Measurements from ENCODE around the gene ANKRD28.
A peak's percentile ranks its signal among the peaks of the same experiment; 100 is the strongest.
"Not testable (repeated sequence)": the region's sequence is repeated elsewhere in the genome, so short reads cannot be mapped to it uniquely, and the experiment has no call there.

ANKRD28 gene

DNA sequence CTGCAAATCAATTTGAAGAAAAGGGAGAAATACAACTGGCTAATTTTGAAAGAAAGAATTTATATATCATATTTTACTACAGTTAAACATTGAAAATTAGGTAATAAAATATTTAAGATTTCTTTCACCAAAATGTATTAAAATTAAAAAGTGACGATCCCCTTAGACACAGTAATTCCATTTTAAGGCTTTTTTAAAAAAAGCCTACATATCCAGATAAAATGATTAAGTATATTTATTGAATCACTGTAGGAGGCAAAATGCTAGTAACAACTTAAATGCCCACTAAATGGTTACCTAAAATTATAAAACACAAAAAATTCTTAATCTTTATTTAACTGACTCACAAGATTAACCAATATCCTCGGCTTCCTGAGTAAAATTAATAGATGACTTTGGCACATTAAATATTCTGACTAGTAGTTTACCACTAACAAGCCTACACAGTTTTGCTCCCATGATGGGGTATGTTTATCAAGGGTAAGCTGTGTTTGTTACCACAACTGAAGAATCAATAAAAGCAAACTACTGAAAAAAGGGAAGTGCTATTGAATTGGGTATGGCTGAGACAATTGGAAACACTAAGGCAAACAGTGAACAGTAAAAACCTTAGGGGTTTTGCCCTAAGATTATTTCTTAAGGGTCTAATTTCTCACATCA is 28.4 kb downstream of the ANKRD28 start:
- no peak for FAIRE-seq

DNA sequence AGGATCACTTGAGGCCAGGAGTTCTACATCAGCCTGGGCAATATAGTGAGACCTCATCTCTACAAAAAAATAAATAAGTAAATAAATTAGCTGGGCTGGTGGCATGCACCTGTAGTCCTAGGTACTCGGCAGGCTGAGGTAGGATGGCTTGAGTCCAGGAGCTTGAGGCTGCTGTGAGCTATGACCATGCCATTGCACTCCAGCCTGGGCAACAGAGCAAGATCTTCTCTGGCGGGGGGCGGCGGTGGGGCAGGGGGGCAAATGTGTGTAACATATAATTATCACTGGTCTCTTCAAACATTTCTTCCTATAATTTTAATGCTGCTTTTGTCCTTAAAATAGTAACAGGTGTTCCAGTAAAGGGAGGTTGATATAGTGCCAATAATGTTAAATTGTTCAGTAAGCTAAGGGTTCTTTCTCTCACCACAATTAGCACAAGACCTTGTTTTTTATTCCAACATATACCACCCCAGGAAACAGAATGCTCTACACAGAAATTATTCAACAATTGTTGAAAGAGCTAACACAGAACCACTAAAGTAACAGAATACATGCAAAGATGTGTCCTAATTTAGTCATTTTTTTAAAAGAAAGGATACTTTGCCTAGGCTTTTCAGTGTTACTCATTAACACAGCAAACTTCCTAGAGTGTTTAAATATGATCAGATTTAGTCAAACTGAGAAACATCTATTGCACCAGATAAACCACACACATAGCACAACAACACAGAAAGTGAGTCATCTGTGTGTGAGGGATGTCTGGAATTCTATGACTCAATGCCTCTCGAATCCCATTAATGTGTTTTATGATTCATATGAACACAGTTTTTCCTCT is 29.1 kb downstream of the ANKRD28 start:
- peak; percentile 98 for FAIRE-seq

DNA sequence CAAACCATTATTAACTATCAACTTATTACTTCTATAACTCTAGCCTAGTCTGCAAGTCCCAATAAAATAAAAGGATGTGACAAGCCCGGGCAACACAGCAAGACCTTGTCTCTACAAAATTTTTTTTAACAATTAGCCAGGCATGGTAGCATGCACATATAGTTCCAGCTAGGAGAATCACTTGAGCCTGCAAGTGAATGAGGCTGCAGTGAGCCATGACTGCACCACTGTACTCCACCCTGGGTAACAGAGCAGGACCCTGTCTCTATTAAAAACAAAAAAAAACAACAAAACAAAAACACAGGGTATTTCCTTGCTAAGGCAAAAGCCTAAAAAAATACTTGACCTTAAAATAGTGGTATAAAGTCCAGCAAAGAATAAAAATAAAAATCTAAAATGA is 31.4 kb downstream of the ANKRD28 start:
- no peak for FAIRE-seq

- FAIRE-seq: no peak
Observed at GRCh38 chr3:15758295-15758694, 39.5 kb downstream of the ANKRD28 start.

- no peak for FAIRE-seq
Observed at GRCh38 chr3:15757824-15758223, 40.0 kb downstream of the ANKRD28 start.

- no peak for FAIRE-seq
Observed at GRCh38 chr3:15756505-15756904, 41.3 kb downstream of the ANKRD28 start.

DNA sequence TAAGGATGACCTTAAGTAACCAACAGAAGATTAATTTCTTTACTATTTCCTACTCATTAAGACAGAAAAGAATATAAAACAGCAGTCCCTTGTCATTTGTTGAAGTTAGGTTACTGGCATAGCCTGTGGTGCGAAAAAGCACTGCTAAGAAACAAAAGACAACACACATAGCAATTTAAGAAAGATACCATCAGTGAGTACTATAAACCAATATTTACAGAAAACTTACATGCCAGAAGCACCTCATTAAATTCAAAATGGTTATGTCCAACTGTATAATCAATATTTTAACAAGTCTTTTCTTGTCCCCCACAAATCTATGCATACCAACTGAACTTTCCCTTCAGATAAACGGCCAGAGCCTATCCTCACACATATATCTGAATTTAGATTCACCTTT is 42.0 kb downstream of the ANKRD28 start:
- no peak for FAIRE-seq

GRCh38 chr3:15755181-15755580 is 42.6 kb downstream of the ANKRD28 start:
- FAIRE-seq: peak; percentile 65

- no peak for FAIRE-seq
Observed at GRCh38 chr3:15754047-15754446, 43.7 kb downstream of the ANKRD28 start.

- FAIRE-seq: no peak
Observed at GRCh38 chr3:15753056-15753710, 44.6 kb downstream of the ANKRD28 start.

- no peak for FAIRE-seq
Observed at GRCh38 chr3:15750879-15751278, 46.9 kb downstream of the ANKRD28 start.

- peak; percentile 89 for FAIRE-seq
Observed at GRCh38 chr3:15750143-15750542, 47.6 kb downstream of the ANKRD28 start.

- not testable (repeated sequence) for FAIRE-seq
Observed at GRCh38 chr3:15745896-15746295, 51.9 kb downstream of the ANKRD28 start.

DNA sequence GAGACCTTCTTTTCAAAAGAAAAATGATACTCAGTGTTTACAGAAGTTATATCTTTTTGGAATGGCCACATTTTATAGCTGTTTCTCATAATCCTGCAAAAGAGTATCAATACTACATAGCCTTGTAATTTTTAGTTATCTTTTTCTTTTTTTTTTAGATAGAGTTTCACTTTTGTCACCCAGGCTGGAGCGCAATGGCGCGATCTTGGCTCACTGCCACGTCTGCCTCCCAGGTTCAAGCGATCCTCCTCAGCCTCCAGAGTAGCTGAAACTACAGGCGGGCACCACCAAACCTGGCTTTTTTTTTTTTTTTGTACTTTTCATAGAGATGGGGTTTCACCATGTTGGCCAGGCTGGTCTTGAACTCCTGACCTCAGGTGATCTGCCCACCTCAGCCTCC is 53.6 kb downstream of the ANKRD28 start:
- FAIRE-seq: no peak

DNA sequence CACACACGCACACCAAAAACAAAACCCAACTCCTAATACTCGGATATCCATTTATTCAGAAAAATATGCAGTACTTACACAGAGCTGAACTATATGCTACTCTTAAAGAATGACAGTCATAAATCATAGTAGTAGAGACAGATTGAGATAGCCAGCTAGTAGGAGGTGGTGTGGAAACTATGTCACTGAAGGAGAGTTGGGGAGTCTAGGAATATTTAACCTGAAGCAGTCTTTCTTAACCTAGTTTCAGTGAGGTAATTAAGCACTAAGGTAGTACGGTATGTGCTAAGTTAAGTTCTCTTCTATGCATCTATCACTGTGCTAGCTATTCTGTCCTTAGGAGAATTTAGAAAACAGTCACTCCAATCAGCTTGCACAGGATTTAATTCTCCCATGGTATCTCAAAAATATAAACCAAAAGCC is 54.2 kb downstream of the ANKRD28 start:
- FAIRE-seq: no peak

GRCh38 chr3:15742236-15742635 is 55.5 kb downstream of the ANKRD28 start:
- FAIRE-seq: not testable (repeated sequence)

DNA sequence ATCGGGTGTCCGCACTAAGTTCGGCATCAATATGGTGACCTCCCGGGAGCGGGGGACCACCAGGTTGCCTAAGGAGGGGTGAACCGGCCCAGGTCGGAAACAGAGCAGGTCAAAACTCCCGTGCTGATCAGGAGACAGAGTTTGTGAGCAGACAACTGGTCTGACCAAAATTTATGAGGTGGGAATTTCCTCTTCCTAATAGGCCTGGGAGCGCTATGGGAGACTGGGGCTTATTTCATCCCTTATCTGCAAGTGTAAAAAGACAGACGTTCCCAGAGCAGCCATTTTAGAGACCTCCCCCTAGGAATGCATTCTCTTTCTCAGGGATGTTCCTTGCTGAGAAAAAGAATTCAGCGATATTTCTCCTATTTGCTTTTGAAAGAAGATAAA is 59.2 kb downstream of the ANKRD28 start:
- FAIRE-seq: not testable (repeated sequence)

GRCh38 chr3:15731024-15731423 is 66.8 kb downstream of the ANKRD28 start:
- FAIRE-seq: no peak

DNA sequence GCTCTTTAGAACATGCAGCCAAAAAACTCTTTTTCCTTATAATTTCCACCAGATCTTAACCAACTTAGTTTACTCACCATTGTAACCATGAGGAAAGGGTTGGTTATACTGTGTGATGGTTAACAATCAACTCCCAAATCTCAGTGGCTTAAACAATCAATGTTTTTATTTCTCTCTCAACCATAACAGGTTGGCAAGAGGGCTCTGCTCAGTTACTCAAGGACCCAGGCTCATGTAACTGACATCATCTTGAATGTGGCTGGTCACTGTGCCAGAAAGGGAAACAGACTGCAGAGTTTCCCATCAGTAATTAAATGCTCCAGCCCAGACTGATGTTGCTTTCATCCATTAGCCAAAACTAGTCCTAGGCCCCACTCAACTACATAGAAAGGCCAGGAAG is 69.0 kb downstream of the ANKRD28 start:
- no peak for FAIRE-seq

GRCh38 chr3:15726881-15727280 is 70.9 kb downstream of the ANKRD28 start:
- FAIRE-seq: no peak

- no peak for FAIRE-seq
Observed at GRCh38 chr3:15726043-15726442, 71.7 kb downstream of the ANKRD28 start.

GRCh38 chr3:15724446-15724845 is 73.3 kb downstream of the ANKRD28 start:
- no peak for FAIRE-seq

DNA sequence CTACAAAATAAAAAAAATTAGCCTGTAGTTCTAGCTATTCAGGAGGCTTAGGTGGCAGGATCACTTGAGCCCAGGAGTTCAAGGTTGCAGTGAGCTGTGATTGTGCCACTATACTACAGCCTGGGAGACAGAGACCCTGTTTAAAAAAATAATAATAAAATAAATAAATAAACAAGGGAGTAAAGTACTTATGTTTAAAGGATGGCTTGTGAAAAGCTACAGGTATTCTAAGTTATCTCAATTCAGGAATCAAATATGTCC is 74.2 kb downstream of the ANKRD28 start:
- no peak for FAIRE-seq
